H1 (cell line): ENCODE measurements around the gene FAAP100. TPM values are rescaled to one million over a fixed set of nuclear protein-coding genes. Genes with fewer than 3 reads are reported as not detected.

Source experiments
- CTCF ChIA-PET: fragments of 300-600 bp; sonication (Branson Sonifier 250); formaldehyde crosslinking; loops from one replicate; lab custom pipeline; 2021; ENCODE audit not compliant: partially characterized antibody; lab: Charles Lee
- POLR2A ChIA-PET: fragments of 300-600 bp; sonication (Branson Sonifier 250); formaldehyde crosslinking; loops from one replicate; lab custom pipeline; 2021; ENCODE audit warnings: inconsistent platforms; ENCODE audit not compliant: partially characterized antibody; lab: Charles Lee
- DNase-seq, 2 experiments: peaks; one replicate each; pipeline versions ENCODE4 v3.0.0 to v3.0.0-alpha.2; 2010 to 2022; ENCODE audit warnings: low spot score in 2 of 2, low read depth in 1 of 2, mixed read lengths in 1 of 2
- FAIRE-seq: peaks from 2 replicates; lab custom pipeline; 2011; peaks lifted over from hg19 to GRCh38; lab: Jason Lieb, UNC
- H2AFZ ChIP-seq: 2 replicates; pipeline ENCODE4 v1.8.1; 2012; ENCODE audit warnings: low read length, inconsistent platforms
- H2AK5ac ChIP-seq: 2 replicates; pipeline ENCODE4 v1.6.1; 2013; ENCODE audit warnings: low read depth, low read length
- H2BK120ac ChIP-seq: replicated peaks from 2 replicates; pipeline ENCODE3; 2013; ENCODE audit warnings: low read depth, low read length, inconsistent platforms
- H2BK12ac ChIP-seq: 2 replicates; pipeline ENCODE4 v1.6.1; 2013; ENCODE audit warnings: low read depth, low read length
- H2BK15ac ChIP-seq: 2 replicates; pipeline ENCODE4 v1.6.1; 2013; ENCODE audit warnings: low read length
- H2BK20ac ChIP-seq: 2 replicates; pipeline ENCODE4 v1.6.1; 2013; ENCODE audit warnings: low read length
- H2BK5ac ChIP-seq: 2 replicates; pipeline ENCODE4 v1.6.1; 2013; ENCODE audit warnings: low read depth, low read length
- H3K14ac ChIP-seq: 2 replicates; pipeline ENCODE4 v1.6.1; 2013; ENCODE audit warnings: inconsistent platforms; ENCODE audit not compliant: insufficient read length
- H3K18ac ChIP-seq: 2 replicates; pipeline ENCODE4 v1.6.1; 2013; ENCODE audit warnings: low read length; ENCODE audit errors: extremely low read depth
- H3K23ac ChIP-seq: 2 replicates; pipeline ENCODE4 v1.6.1; 2013; ENCODE audit warnings: inconsistent platforms; ENCODE audit not compliant: insufficient read length
- H3K23me2 ChIP-seq: 2 replicates; pipeline ENCODE4 v1.6.1; 2013; ENCODE audit warnings: low read depth, low read length
- H3K27ac ChIP-seq: 2 replicates; pipeline ENCODE4 v1.6.1; 2011; ENCODE audit warnings: low read depth, low read length, inconsistent platforms
- H3K27me3 ChIP-seq, 4 experiments: replicated peaks in 1 of 4; 1 replicate in 1 of 4; 2 replicates in 3 of 4; pipeline versions ENCODE4 v1.6.1 to v1.8.1; 2011 to 2013; ENCODE audit warnings: low read length in 3 of 4, mild to moderate bottlenecking in 3 of 4, inconsistent platforms in 2 of 4, mixed read lengths in 2 of 4, moderate library complexity in 1 of 4; ENCODE audit not compliant: control insufficient read depth in 3 of 4, insufficient read depth in 3 of 4; ENCODE audit errors: extremely low read depth in 1 of 4
- H3K36me3 ChIP-seq, 4 experiments: 2 replicates each; pipeline versions ENCODE4 v1.6.1 to v1.8.1; 2011 to 2013; ENCODE audit warnings: mild to moderate bottlenecking in 4 of 4, low read length in 3 of 4, moderate library complexity in 2 of 4, control low read depth in 1 of 4, inconsistent platforms in 1 of 4; ENCODE audit not compliant: insufficient read depth in 4 of 4, control insufficient read depth in 2 of 4
- H3K4ac ChIP-seq: replicated peaks from 2 replicates; pipeline ENCODE3; 2013; ENCODE audit warnings: low read length, low read depth, mixed read lengths, inconsistent platforms; ENCODE audit not compliant: insufficient read length
- H3K4me1 ChIP-seq, 4 experiments: replicated peaks in 1 of 4; 1 replicate in 1 of 4; 2 replicates in 3 of 4; pipeline versions ENCODE4 v1.6.1 to v1.8.1; 2011 to 2013; ENCODE audit warnings: low read length in 3 of 4, inconsistent platforms in 2 of 4, mixed read lengths in 1 of 4; ENCODE audit not compliant: insufficient read depth in 4 of 4, control insufficient read depth in 3 of 4
- H3K4me2 ChIP-seq, 2 experiments: 2 replicates each; pipeline versions ENCODE4 v1.6.1 to v1.8.1; 2011 to 2013; ENCODE audit warnings: low read depth in 2 of 2, low read length in 2 of 2, control low read depth in 1 of 2, inconsistent platforms in 1 of 2, mild to moderate bottlenecking in 1 of 2; ENCODE audit not compliant: insufficient read depth in 1 of 2
- H3K4me3 ChIP-seq, 4 experiments: fragments of 200-600, 300-600 bp in 1 of 4; sonication (generic), shearing (Covaris generic), sonication (Bioruptor Twin) in 1 of 4; 2 replicates each; pipeline versions ENCODE4 v1.5.1 to v1.8.1; 2011 to 2016; ENCODE audit warnings: low read length in 4 of 4, low read depth in 3 of 4, control low read depth in 2 of 4, inconsistent platforms in 2 of 4, mild to moderate bottlenecking in 2 of 4, mixed read lengths in 1 of 4, moderate library complexity in 1 of 4; ENCODE audit not compliant: insufficient read depth in 2 of 4; ENCODE audit errors: extremely low read depth in 1 of 4
- H3K56ac ChIP-seq: replicated peaks from 2 replicates; pipeline ENCODE3; 2013; ENCODE audit warnings: low read depth, mild to moderate bottlenecking, mixed read lengths, low read length, inconsistent platforms; ENCODE audit not compliant: insufficient read length
- H3K79me1 ChIP-seq: 2 replicates; pipeline ENCODE4 v1.6.1; 2013; ENCODE audit warnings: low read depth, low read length, control low read depth
- H3K79me2 ChIP-seq, 2 experiments: 2 replicates each; pipeline versions ENCODE4 v1.6.1 to v1.8.1; 2012 to 2013; ENCODE audit warnings: low read length in 2 of 2, mild to moderate bottlenecking in 2 of 2, inconsistent platforms in 1 of 2; ENCODE audit not compliant: insufficient read depth in 2 of 2, control insufficient read depth in 1 of 2
- H3K9ac ChIP-seq, 4 experiments: replicated peaks in 1 of 4; 1 replicate in 1 of 4; 2 replicates in 3 of 4; pipeline versions ENCODE4 v1.6.1 to v1.8.1; 2011 to 2013; ENCODE audit warnings: low read depth in 3 of 4, low read length in 3 of 4, control low read depth in 2 of 4, mild to moderate bottlenecking in 2 of 4, moderate library complexity in 2 of 4, inconsistent platforms in 1 of 4; ENCODE audit errors: extremely low read depth in 1 of 4
- H3K9me3 ChIP-seq, 2 experiments: 2 replicates each; pipeline versions ENCODE4 v1.6.1 to v1.8.1; 2012 to 2013; ENCODE audit warnings: mild to moderate bottlenecking in 2 of 2, moderate library complexity in 2 of 2, control low read depth in 1 of 2, inconsistent platforms in 1 of 2, low read depth in 1 of 2, low read length in 1 of 2, mixed read lengths in 1 of 2; ENCODE audit not compliant: insufficient read depth in 2 of 2
- H4K20me1 ChIP-seq, 2 experiments: replicated peaks in 1 of 2; 2 replicates each; pipeline versions ENCODE3 to v1.8.1; 2011 to 2013; ENCODE audit warnings: inconsistent platforms in 2 of 2, low read length in 2 of 2, mild to moderate bottlenecking in 1 of 2; ENCODE audit not compliant: insufficient read depth in 2 of 2, control insufficient read depth in 1 of 2
- H4K5ac ChIP-seq: 2 replicates; pipeline ENCODE4 v1.6.1; 2013; ENCODE audit warnings: low read length, low read depth, mixed read lengths, inconsistent platforms; ENCODE audit not compliant: insufficient read length
- H4K8ac ChIP-seq: 2 replicates; pipeline ENCODE4 v1.8.0; 2013; ENCODE audit warnings: mild to moderate bottlenecking, moderate library complexity, low read length, inconsistent platforms; ENCODE audit not compliant: insufficient read depth; ENCODE audit errors: extremely low read depth
- H4K91ac ChIP-seq: replicated peaks from 2 replicates; pipeline ENCODE3; 2013; ENCODE audit warnings: low read length, mixed read lengths, inconsistent platforms; ENCODE audit not compliant: insufficient read length
- ASH2L ChIP-seq: fragments of 200-600, 300-600 bp; sonication (generic); IDR thresholded peaks from one replicate; pipeline ENCODE4 v1.7.1; 2017; ENCODE audit warnings: low read length
- CBX5 ChIP-seq: fragments of 300-800, 300-1000 bp; sonication (generic); IDR thresholded peaks from 2 replicates; pipeline ENCODE4 v1.7.1; 2016; ENCODE audit warnings: antibody characterized with exemption, low read length, low read depth
- CHD1 ChIP-seq: IDR thresholded peaks from 2 replicates; pipeline ENCODE4 v1.6.1; 2012; ENCODE audit warnings: low read depth, low read length, improper control_type of control experiment
- CREB1 ChIP-seq: IDR thresholded peaks from 2 replicates; pipeline ENCODE4 v1.6.1; 2012; ENCODE audit warnings: inconsistent platforms
- EZH2 ChIP-seq: fragments of 200-600 bp; sonication (generic); IDR thresholded peaks from 2 replicates; pipeline ENCODE4 v1.7.1; 2012; ENCODE audit warnings: low read depth, mild to moderate bottlenecking, moderate library complexity, low read length, inconsistent platforms; ENCODE audit not compliant: severe bottlenecking
- KDM1A ChIP-seq: fragments of 200-600, 300-600 bp; sonication (generic); IDR thresholded peaks from 2 replicates; pipeline ENCODE4 v1.7.1; 2016; ENCODE audit warnings: mild to moderate bottlenecking, low read length, borderline replicate concordance
- NRF1 ChIP-seq: IDR thresholded peaks from 2 replicates; pipeline ENCODE4 v1.6.1; 2011; ENCODE audit warnings: mild to moderate bottlenecking, low read depth, low read length, improper control_type of control experiment
- PHF8 ChIP-seq: fragments of 200-600 bp; sonication (generic); conservative IDR thresholded peaks from 2 replicates; pipeline ENCODE4 v1.7.1; 2012; ENCODE audit warnings: low read depth, mild to moderate bottlenecking, inconsistent platforms, low read length, moderate library complexity
- POU5F1 ChIP-seq: IDR thresholded peaks from 2 replicates; pipeline ENCODE4 v1.6.1; 2011; ENCODE audit warnings: low read depth, mild to moderate bottlenecking, low read length, moderate library complexity
- RBBP5 ChIP-seq: IDR thresholded peaks from 2 replicates; pipeline ENCODE4 v1.7.1; 2012; ENCODE audit warnings: low read depth, mild to moderate bottlenecking, inconsistent platforms, low read length, moderate library complexity, borderline replicate concordance
- RNF2 ChIP-seq: fragments of 200-900, 300-1000 bp; sonication (generic); IDR thresholded peaks from 2 replicates; pipeline ENCODE4 v1.7.1; 2016; ENCODE audit warnings: borderline replicate concordance, low read depth, mild to moderate bottlenecking, antibody characterized with exemption, low read length; ENCODE audit not compliant: poor library complexity, severe bottlenecking; ENCODE audit errors: missing control alignments
- SP4 ChIP-seq: IDR thresholded peaks from 2 replicates; pipeline ENCODE4 v1.6.1; 2012; ENCODE audit warnings: low read length, inconsistent platforms
- SRF ChIP-seq: IDR thresholded peaks from 2 replicates; pipeline ENCODE4 v1.6.1; 2011; ENCODE audit warnings: mild to moderate bottlenecking, low read depth, low read length, moderate library complexity
- WGBS, 2 experiments: shearing (Covaris generic) in 1 of 2; methylation state at CpG; one replicate each; pipeline versions ENCODE4 v1.1.6 to v1.1.7; 2013 to 2015; ENCODE audit warnings: low lambda C conversion rate in 2 of 2, mixed read lengths in 2 of 2, inconsistent platforms in 1 of 2, low coverage in 1 of 2, missing lambda C conversion rate in 1 of 2; ENCODE audit not compliant: insufficient replicate concordance in 2 of 2, insufficient coverage in 1 of 2, insufficient read length in 1 of 2; ENCODE audit errors: extremely low coverage in 1 of 2, missing lambda C conversion rate in 1 of 2; 5-methylcytosine and 5-hydroxymethylcytosine counted together
- polyA plus RNA-seq, 7 experiments: library from polyadenylated mRNA; depleted of rRNA in 3 of 7; stranded (reverse) in 5 of 7; unstranded in 2 of 7; fragments of >200 nt in 5 of 7; fragments of 200-250 nt in 2 of 7; gene quantifications; 1 replicate in 5 of 7; 2 replicates in 1 of 7; 4 replicates in 1 of 7; pipeline versions ENCODE4 v1.2.1 to v1.2.3, GENCODE V29; 2011 to 2013; ENCODE audit warnings: missing spikeins in 2 of 7, mixed read lengths in 2 of 7
- total RNA-seq: library from RNA; stranded (reverse); fragmentation: NEBNext Ultra II Directional; extraction: Animal tissue kit (Norgen Biotek cat#: 25700); gene quantifications from 2 replicates; pipeline ENCODE4 v1.2.1, GENCODE V29; 2021

FAAP100 gene
- total and polyA plus RNA-seq, 2 of the 8 experiments (the other 6 are each of a cell fraction or from before 2014, with no cell fraction given): 23.2 to 41.8 TPM

GRCh38 chr17:81544281-81544974, 7.7 kb downstream of the FAAP100 start:
- no peak overlapping the region for H3K27ac ChIP-seq
- H4K20me1 ChIP-seq: peaks cover under 1 to 21% of the 10 kb centered on the region in 2 experiments
- H2AK5ac ChIP-seq: no peak overlapping the region
- no peak overlapping the region for H3K18ac ChIP-seq
- no peaks in the 10 kb centered on the region for H3K27me3 ChIP-seq
- H2BK5ac ChIP-seq: no peak overlapping the region
- no peak overlapping the region for H3K4me2 ChIP-seq
- H2BK20ac ChIP-seq: no peak overlapping the region
- CTCF ChIA-PET: interaction anchor here (1.2 to 1.7 kb wide), 2 partner anchors 104 to 292 kb away, joined by 3 read pairs; no protein-coding TSS in a partner anchor
- H2AFZ ChIP-seq: no peak overlapping the region
- H4K91ac ChIP-seq: no peak overlapping the region
- no peak overlapping the region for H2BK12ac ChIP-seq
- H3K79me1 ChIP-seq: no peaks in the 10 kb centered on the region; the same call in 1 of the 2 replicates
- FAIRE-seq (no peak), DNase-seq (no peak)
- H3K9ac ChIP-seq: no peak overlapping the region
- no peak overlapping the region for H4K8ac ChIP-seq
- H3K23ac ChIP-seq: no peak overlapping the region
- H4K5ac ChIP-seq: no peak overlapping the region
- H3K36me3 ChIP-seq: peaks cover 2 to 38% (median 24%) of the 10 kb centered on the region in 4 experiments; a peak in 7 of 8 replicates
- no peak overlapping the region for H3K4me3 ChIP-seq
- H3K4me1 ChIP-seq: no peaks in the 10 kb centered on the region
- H3K14ac ChIP-seq: no peak overlapping the region
- no peak overlapping the region for H2BK15ac ChIP-seq
- H3K79me2 ChIP-seq: 0 out of 4 replicates have a peak, but pooled peaks cover 0 to under 1% of the 10 kb centered on the region in 2 experiments
- WGBS, 2 experiments: 91% methylated on average over 15 of the region's 16 CpGs; no CpG with 5 or more reads in 1 of the 2 experiments
- H3K4ac ChIP-seq: no peak overlapping the region
- H3K56ac ChIP-seq: no peak overlapping the region
- no peaks in the 10 kb centered on the region for H3K23me2 ChIP-seq
- H2BK120ac ChIP-seq: no peak overlapping the region
- H3K9me3 ChIP-seq: no peaks in the 10 kb centered on the region
- POLR2A ChIA-PET: interaction anchor here (1.1 to 2.6 kb wide), 5 partner anchors 8 to 35 kb away, joined by 3 to 11 read pairs (median 4); no protein-coding TSS in a partner anchor
- TF ChIP-seq SRF: no peak
- no peak for TF ChIP-seq CREB1
- TF ChIP-seq RBBP5: no peak
- no peak for TF ChIP-seq KDM1A
- TF ChIP-seq EZH2: no peak
- TF ChIP-seq RNF2: no peak
- no peak for TF ChIP-seq CBX5
- TF ChIP-seq NRF1: no peak
- TF ChIP-seq PHF8: no peak
- no peak for TF ChIP-seq POU5F1
- no peak for TF ChIP-seq SP4
- no peak for TF ChIP-seq CHD1
- TF ChIP-seq ASH2L: no peak
